Activated T-cell treated with anti-CD3 and anti-CD28 coated beads, Interleukin-2, amount 50 U/mL, for 48 hours (primary cell): ENCODE data around the gene HAUS2.

Experiments used
- DNase-seq, 2 experiments: peaks; one replicate each; pipeline ENCODE4 v3.0.0-alpha.2; 2020

Gene HAUS2

DNA sequence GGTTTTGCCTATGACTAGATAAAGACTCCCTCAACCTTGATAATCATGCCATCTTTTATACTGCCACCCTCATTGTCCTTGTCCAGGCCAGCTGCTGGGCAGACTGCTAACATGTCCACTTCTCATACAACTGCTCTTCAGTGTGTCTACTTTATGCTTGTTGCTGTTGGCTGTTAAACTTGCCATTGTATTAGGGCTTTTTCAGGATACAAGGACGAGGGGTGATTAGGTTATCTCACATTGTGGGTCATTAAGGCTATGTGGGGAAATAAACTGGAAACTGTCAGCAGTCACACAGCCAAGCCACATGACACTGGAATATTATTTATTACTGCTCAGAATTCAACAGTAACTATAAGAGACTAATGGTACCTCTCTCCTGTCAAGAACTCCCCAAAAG lies 62.9 kb downstream of the HAUS2 start:
- no peak for DNase-seq

DNA sequence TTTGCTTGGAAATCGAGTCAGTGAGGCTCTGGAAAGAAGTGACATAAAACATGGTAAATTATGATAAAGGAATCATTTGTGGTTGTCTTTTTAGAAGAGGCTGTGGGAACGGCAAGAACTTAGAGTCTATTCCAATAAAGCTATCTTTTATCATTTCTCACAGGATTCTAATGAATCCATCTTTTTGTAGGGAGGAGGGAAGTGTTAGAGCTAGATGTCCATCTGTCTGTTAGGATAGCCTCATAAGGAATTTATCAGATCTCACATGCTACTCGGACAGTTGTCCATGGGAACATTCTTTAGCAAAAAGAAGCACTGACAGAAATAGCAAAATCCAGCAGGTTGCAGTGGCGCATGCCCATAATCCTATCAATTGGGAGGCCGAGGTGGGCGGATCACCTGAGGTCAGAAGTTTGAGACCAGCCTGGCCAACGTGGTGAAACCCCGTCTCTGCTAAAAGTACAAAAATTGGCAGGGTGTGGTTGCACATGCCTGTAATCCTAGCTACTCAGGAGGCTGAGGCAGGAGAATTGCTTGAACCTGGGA lies 63.8 kb downstream of the HAUS2 start:
- no peak for DNase-seq

DNA sequence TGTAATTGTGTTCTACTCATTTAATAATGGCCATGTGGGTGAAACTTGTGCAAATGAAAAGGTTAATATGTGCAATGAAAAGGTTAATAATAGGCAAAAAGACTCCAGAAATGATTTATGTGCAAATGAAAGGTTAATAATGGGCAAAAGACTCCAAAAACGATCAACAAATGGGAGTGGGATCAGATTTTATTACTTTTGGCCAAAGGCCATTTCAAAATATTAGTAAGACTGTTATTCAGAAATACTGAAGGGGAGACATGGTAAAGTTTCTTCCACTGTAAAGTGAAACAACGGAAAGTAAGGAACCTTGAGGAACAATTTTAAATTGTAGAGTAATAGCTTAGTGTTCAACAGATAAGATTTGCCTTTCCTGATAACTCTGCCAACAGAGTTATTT lies 67.5 kb downstream of the HAUS2 start:
- DNase-seq, result no peak
